ENCODE data around the gene RDH13.

The RDH13 gene

DNA sequence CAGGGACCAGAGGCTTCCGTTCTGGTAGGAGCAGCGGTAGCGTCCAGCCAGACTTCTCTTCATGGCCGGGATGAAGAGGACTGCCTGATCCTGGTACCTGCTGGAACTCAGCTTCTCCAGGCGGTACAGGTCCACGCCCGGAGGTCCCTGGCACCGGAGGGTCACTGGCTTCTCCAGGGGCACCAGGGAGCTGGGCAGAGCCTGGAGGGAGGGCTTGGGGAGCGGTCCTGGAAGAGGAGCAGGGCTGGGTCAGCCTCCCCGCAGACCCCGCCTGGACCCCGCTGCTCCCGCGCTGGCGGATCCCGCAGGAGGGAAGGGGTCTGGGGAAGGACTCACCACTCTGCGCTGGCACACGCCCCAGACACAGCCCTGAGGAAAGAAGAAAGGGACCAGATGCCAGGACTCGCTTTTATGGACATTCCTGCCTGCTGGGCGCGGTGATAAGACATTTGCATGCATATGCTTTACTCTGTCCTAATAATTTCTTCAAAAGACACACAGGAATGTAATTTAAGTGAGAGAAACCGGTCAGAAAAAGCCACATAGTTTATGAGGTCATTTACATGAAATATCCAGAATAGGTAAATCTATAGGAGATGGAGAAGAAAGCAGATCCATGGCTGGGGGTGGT, 30.7 kb downstream of the RDH13 start:
- Histone ChIP-seq H3K4me1 (ENCODE audit: control insufficient read depth, insufficient read depth, low read length) (no peaks in the 10 kb centered on the region), H3K27ac (ENCODE audit: extremely low read depth, low read depth, low read length) (no peak overlapping the region), H3K4me3 (ENCODE audit: low read depth, low read length) (no peak overlapping the region), H3K9me3 (ENCODE audit: control insufficient read depth, insufficient read depth, low read depth, low read length) (no peaks in the 10 kb centered on the region), H3K36me3 (ENCODE audit: control insufficient read depth in 2 of 2, insufficient read depth in 1 of 2, low read length in 2 of 2) (no peaks in the 10 kb centered on the region)
- POLR2A ChIA-PET = no interaction called here
- no peak for TF ChIP-seq ZNF488 (tag by site-specific recombination; IDR thresholded peaks at IDR 0.05)
- no peak for TF ChIP-seq ZNF404 (tag by site-specific recombination; IDR thresholded peaks at IDR 0.05)
- no peak for TF ChIP-seq ZNF768 (tag by site-specific recombination; IDR thresholded peaks at IDR 0.05)
- TF ChIP-seq ZNF449 (tag by site-specific recombination; IDR thresholded peaks at IDR 0.05) = no peak
- no peak for TF ChIP-seq ZNF704 (tag by site-specific recombination; IDR thresholded peaks at IDR 0.05)
- no peak for TF ChIP-seq GLI4 (tag by site-specific recombination; IDR thresholded peaks at IDR 0.05)
- no peak for TF ChIP-seq FEZF1 (tag by site-specific recombination; IDR thresholded peaks at IDR 0.05)
- no peak for TF ChIP-seq ZNF26 (tag by site-specific recombination; IDR thresholded peaks at IDR 0.05)
- no peak for TF ChIP-seq SP7 (tag by site-specific recombination; IDR thresholded peaks at IDR 0.05)
- no peak for TF ChIP-seq KLF9 (tag by site-specific recombination; IDR thresholded peaks at IDR 0.05; ENCODE audit: low read depth)
- CTCF ChIA-PET = no interaction called here

- H3K36me3 ChIP-seq (ENCODE audit: control insufficient read depth in 2 of 2, insufficient read depth in 1 of 2, low read length in 2 of 2) = no peaks in the 10 kb centered on the region
- H3K27ac ChIP-seq (ENCODE audit: extremely low read depth, low read depth, low read length) = no peak overlapping the region
- ChIA-PET CTCF (interaction anchor here (0.7 kb wide), 1 partner anchor 765 kb away, joined by 3 read pairs; no protein-coding TSS in a partner anchor), POLR2A (interaction anchor here (0.6 kb wide), 1 partner anchor 29 kb away, joined by 4 read pairs; no protein-coding TSS in a partner anchor)
- H3K4me1 ChIP-seq (ENCODE audit: control insufficient read depth, insufficient read depth, low read length) = no peaks in the 10 kb centered on the region
- TF ChIP-seq ZFP3 (tag by site-specific recombination; IDR thresholded peaks at IDR 0.05; ENCODE audit: low read depth) (no peak), SCRT1 (tag by site-specific recombination; IDR thresholded peaks at IDR 0.05; ENCODE audit: borderline replicate concordance) (no peak), HOXA7 (CRISPR knock-in tag; IDR thresholded peaks at IDR 0.05; ENCODE audit: borderline replicate concordance) (no peak), EGR2 (tag by site-specific recombination; IDR thresholded peaks at IDR 0.05; ENCODE audit: low read depth) (no peak), ZNF133 (tag by site-specific recombination; IDR thresholded peaks at IDR 0.05) (no peak), ZNF837 (tag by site-specific recombination; IDR thresholded peaks at IDR 0.05) (no peak), ZNF596 (tag by site-specific recombination; IDR thresholded peaks at IDR 0.05) (no peak), ZNF23 (tag by site-specific recombination; IDR thresholded peaks at IDR 0.05; ENCODE audit: borderline replicate concordance) (no peak), ZNF202 (tag by site-specific recombination; IDR thresholded peaks at IDR 0.05; ENCODE audit: borderline replicate concordance) (no peak), ZNF157 (tag by site-specific recombination; IDR thresholded peaks at IDR 0.05) (no peak), ZNF664 (tag by site-specific recombination; IDR thresholded peaks at IDR 0.05) (no peak), ZNF768 (tag by site-specific recombination; IDR thresholded peaks at IDR 0.05) (no peak), ZNF184 (tag by site-specific recombination; IDR thresholded peaks at IDR 0.05) (no peak), ZNF830 (tag by site-specific recombination; IDR thresholded peaks at IDR 0.05; ENCODE audit: low read depth) (no peak), KLF16 (tag by site-specific recombination; IDR thresholded peaks at IDR 0.05) (no peak)
- TF ChIP-seq, protein P1, sequence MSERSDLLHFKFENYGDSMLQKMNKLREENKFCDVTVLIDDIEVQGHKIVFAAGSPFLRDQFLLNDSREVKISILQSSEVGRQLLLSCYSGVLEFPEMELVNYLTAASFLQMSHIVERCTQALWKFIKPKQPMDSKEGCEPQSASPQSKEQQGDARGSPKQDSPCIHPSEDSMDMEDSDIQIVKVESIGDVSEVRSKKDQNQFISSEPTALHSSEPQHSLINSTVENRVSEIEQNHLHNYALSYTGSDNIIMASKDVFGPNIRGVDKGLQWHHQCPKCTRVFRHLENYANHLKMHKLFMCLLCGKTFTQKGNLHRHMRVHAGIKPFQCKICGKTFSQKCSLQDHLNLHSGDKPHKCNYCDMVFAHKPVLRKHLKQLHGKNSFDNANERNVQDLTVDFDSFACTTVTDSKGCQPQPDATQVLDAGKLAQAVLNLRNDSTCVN (tag by site-specific recombination; optimal IDR thresholded peaks at IDR 0.05) = no peak
- no peak overlapping the region for H3K4me3 ChIP-seq (ENCODE audit: low read depth, low read length)
- no peaks in the 10 kb centered on the region for H3K9me3 ChIP-seq (ENCODE audit: control insufficient read depth, insufficient read depth, low read depth, low read length)
Measured at GRCh38 chr19:55031178-55031577, 31.8 kb downstream of the RDH13 start.
